HG03442 (cell line): ENCODE results near the gene MLANA.
A peak's percentile ranks its signal among the peaks of the same experiment; 100 is the strongest.

Source experiments
- ATAC-seq: cut with Tn5 transposase; IDR thresholded peaks from one replicate; pipeline ENCODE4 v1.9.1; 2021; ENCODE audit warnings: mild to moderate bottlenecking, moderate library complexity; ENCODE audit not compliant: unreplicated experiment

MLANA gene

GRCh38 chr9:5890641-5891040 lies at the start of gene MLANA:
MLANA (plus strand) TSS chr9:5890889; CDS start chr9:5892475, 1,586 bp downstream.
- ATAC-seq: no peak

DNA sequence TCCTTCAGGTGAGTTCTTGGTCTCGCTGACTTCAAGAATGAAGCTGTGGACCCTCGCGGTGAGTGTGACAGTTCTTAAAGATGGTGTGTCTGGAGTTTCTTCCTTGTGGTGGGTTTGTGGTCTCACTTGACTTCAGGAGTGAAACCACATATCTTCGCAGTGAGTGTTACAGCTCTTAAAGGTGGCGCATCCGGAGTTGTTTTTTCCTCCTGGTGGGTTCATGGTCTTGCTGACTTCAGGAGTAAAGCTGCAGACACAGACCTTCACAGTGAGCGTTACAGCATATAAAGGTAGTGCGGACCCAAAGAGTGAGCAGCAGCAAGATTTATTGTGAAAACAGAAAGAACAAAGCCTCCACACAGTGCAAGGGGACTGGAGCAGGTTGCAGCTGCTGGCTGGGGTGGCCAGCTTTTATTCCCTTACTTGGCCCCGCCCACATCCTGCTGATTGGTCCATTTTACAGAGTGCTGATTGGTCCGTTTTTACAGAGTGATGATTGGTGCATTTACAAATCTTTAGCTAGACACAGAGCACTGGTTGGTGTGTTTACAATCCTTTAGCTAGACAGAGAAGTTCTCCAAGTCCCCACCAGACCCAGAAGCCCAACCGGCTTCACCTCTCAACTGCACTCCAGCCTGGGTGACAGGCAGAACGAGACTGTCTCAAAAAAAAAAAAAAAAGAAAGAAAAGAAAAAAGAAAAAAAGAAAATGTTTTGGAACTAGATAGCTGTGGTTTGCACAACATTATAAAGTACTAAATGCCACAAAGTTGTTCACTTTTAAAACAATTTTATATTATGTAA lies 48.7 kb upstream of the MLANA start:
- no peak for ATAC-seq

DNA sequence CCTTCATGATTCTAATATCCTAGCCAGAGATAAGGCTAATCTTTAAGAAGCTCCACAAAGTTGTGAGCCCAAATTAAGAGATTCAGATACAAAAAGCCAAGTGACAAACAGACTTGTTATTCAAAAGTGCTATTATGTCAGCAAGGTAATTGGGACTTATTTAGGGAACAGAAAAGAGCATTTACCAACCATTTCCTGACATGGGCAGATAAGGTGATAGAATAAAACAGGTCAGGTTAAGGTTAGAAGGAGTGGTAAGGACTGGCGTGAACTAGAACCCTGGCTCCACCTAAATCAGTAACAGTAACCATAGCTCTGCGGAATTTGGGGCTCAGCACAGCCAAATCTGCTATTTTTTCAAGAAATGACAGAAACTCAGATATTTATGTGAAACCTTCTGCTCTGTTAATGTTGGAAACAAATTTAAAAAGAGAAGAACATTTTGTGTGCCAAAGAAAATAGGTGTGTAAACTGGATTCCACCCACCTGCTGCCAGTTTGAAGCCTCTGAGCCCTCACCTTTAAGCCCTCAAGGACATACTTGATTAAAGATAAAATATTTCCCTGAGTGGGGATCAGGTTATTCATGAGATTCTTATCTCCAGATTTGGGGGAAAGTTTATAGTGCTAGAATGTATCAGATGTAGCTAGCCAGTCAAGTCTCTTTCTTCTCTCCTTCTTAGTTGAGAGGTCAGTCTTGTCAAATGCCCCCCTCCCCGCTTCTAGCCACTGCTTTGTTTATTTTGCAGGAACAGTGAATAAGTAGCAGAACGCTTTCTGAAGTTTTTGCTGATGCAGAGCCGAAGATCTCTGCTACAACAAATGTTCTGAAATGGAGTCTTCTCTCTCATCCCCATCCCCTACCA lies 47.5 kb upstream of the MLANA start:
- ATAC-seq: no peak

- ATAC-seq: no peak
These were observed 46.8 kb upstream of the MLANA start for GRCh38 chr9:5843794-5844471.

DNA sequence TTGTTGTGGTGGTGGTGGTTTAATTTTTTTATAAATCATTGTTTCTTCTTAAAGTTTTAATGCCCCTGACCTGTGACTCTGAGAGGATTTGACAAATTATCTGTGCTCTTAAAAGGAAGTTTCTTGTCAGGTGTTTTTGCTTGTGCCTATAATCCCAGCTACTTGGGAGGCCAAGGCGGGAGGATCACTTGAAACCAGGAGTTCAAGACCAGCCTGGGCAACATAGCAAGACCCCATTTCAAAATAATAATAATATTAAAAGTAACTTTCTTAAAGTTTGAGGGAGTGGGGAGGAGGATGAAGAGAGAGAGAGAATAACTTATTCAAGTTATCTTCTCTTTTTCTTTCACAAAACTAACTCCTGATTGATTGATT lies 45.5 kb upstream of the MLANA start:
- no peak for ATAC-seq

GRCh38 chr9:5846096-5846495 lies 44.6 kb upstream of the MLANA start:
- ATAC-seq: no peak

GRCh38 chr9:5846501-5846921 lies 44.2 kb upstream of the MLANA start:
- ATAC-seq: no peak

DNA sequence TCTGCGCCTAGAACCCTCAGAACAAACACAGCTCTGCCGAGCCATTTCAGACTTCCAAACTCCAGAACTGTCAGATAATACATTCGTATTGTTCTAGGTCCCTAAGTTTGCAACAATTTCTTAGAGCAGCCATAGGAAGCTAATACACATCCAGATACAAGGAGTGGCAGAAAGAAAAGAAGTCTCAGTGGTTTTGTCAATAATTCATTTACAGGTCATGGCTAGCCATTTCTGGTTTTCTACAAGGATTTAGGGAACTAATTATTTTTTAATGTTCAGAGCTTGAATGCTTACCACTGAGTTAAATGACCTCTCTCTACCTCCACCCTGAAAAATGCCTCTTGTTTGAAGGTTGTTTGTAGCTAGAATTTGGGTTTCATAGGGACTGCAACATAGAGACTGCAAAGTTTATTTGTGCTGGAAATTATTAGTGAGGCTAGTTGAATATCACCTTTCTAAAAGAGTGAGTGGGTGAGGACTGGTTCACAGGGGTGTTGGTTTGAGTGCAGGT lies 42.3 kb upstream of the MLANA start:
- ATAC-seq: no peak

DNA sequence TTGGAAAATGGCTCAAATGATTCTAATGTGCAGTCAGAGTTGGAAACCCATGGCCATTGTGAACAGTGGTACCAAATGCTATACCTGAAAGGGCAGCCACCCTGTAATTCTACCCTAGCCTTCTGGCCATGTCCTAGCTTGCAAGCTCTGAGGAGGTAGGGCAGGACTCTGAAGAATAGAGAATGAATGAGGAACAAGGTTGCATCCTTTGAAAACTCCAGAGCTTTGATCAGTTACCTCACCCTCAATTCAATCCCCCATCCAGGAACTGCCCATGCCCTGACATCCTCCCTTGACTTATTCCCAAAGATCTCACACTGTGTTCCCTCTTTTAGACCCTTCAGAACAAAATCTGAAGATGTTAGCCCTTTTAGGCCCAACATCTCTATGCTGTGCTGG lies 40.0 kb upstream of the MLANA start:
- no peak for ATAC-seq

GRCh38 chr9:5851445-5851844 lies 39.2 kb upstream of the MLANA start:
- peak; percentile 94 for ATAC-seq

DNA sequence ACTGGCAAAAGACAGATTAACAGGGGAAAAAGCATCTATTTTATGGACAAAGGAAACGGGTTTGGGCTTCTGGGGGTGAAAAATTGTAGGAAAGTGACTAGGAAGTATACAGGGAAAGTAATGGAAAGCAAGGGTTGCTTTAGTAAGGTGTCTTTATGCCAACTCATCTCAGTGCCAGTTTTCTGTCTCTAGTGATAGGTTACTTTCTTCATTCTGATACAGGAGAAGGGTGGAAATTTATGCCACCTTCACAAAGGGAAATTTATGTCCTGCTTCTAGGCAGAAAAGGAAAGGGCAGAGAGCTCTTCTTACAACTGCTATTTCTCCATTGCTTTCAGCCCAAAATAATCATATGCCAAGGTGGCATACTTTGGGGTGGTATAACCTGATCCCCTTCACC lies 37.7 kb upstream of the MLANA start:
- ATAC-seq: no peak

DNA sequence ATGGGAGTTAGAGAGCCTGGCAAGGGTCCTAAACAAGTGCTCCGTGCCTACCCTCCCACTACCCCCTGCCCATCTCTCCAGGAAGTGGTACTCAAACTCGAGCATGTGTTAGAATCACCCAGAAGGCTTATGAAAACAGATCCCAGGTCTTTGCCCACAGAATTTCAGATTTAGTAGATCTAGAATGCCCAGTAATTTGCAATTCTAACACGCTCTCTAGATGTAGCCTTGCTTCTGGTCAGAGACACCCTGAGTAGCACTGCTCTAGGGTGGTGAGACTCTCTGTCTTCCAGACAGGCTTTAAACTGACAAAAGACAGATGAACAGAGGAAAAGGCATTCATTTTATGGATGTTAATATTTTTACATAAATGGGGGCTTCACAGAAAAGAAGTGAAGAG lies 37.1 kb upstream of the MLANA start:
- ATAC-seq: no peak

DNA sequence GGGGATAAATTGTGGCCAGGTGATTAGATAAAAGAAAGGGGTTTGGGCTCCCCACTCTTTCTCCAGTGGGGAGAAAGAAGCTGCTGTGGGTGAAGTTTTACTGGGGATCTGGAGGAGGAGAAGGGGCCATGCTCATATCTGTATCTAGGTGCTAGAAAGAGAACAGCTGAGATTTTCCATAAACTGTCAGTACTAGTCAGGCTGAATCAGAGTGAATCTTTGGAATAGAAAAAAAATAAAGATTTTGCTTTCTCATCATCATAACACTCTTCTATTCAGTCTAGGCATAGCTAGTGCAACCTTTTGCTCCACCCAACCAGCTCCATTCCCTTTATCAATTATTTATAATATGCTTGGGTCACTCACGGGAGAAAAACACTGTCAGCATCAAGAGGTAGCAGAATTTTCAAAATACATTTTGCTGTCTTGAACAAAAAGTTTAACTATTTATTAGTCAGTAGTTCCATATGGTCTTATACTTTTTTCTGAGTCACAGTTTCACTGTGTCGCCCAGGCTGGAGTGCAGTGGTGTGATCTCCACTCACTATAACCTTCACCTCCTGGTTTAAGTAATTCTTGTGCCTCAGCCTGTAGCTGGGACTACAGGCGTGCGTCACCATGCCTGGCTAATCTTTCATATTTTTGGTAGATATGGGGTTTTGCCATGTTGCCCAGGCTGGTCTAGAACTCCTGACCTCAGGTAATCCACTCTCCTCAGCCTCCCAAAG lies 36.5 kb upstream of the MLANA start:
- ATAC-seq: peak; percentile 28

DNA sequence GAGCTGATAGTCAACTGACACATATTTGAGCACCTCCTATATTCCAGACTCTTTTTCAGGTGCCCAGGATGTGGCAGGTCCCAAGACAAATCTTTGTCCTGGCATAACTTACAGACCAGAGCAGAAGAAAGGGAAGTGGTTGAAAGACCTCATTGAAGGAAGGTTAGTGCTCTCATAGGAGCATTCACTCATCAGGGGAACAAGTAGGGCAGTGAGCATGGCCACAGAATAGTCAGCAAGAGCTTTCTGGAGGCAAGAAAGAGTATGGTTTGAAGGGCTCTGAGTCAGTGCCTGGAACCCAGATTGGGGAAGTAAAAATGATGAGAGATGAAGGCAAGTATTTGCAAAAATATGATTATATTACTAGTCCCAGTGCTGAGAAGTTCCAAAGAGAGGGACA lies 32.8 kb upstream of the MLANA start:
- no peak for ATAC-seq

GRCh38 chr9:5858833-5859232 lies 31.9 kb upstream of the MLANA start:
- ATAC-seq: no peak

GRCh38 chr9:5863092-5863746 lies 27.5 kb upstream of the MLANA start:
- ATAC-seq: no peak

GRCh38 chr9:5864446-5864845 lies 26.2 kb upstream of the MLANA start:
- ATAC-seq: no peak

- ATAC-seq: no peak
These were observed 24.4 kb upstream of the MLANA start for GRCh38 chr9:5866272-5866671.

- ATAC-seq: no peak
These were observed 24.0 kb upstream of the MLANA start for GRCh38 chr9:5866685-5867084.

DNA sequence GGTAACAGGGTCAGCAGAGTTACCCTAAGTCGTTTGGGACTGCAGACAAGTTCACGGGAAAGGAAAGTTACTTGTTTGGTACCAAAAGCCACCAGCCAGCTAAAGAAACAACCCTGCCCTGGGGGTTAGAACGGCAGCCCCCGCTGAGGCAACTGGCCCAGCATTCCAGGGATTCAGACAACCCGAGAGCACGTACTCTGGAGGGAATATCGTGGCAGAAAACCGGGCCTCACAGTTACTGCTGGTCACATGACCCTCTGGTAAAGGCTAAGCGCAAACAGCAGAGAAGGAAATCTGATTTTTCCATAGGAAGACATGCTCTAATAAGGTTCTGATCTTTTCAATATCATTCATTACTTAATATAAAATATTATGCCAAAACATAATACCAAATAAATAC lies 22.5 kb upstream of the MLANA start:
- ATAC-seq: no peak
